Mesendoderm (in vitro differentiated cells): ENCODE data around the gene TTF1.

ENCODE experiments used
- DNase-seq: peaks from one replicate; pipeline ENCODE4 v3.0.0; 2013
- H2AK5ac ChIP-seq: 2 replicates; pipeline ENCODE4 v1.6.1; 2013; ENCODE audit warnings: low read length, inconsistent platforms
- H2BK120ac ChIP-seq: 2 replicates; pipeline ENCODE4 v1.6.1; 2013; ENCODE audit warnings: low read depth, mild to moderate bottlenecking, low read length, moderate library complexity, mixed read lengths
- H2BK15ac ChIP-seq: replicated peaks from 2 replicates; pipeline ENCODE4 v1.6.1; 2013; ENCODE audit warnings: low read depth, mild to moderate bottlenecking, moderate library complexity
- H2BK5ac ChIP-seq: 2 replicates; pipeline ENCODE4 v1.6.1; 2013; ENCODE audit warnings: low read length, inconsistent platforms
- H3K18ac ChIP-seq: 2 replicates; pipeline ENCODE4 v1.6.1; 2013; ENCODE audit warnings: mild to moderate bottlenecking, low read length, mixed read lengths
- H3K23ac ChIP-seq: one replicate; pipeline ENCODE4 v1.6.1; 2013; ENCODE audit warnings: low read length
- H3K27ac ChIP-seq: 2 replicates; pipeline ENCODE4 v1.5.1; 2013; ENCODE audit warnings: low read depth, mild to moderate bottlenecking, inconsistent platforms, low read length, moderate library complexity
- H3K27me3 ChIP-seq: 2 replicates; pipeline ENCODE4 v1.6.1; 2013; ENCODE audit warnings: low read length, control low read depth, mild to moderate bottlenecking, inconsistent platforms; ENCODE audit not compliant: insufficient read depth, poor library complexity
- H3K36me3 ChIP-seq: 2 replicates; pipeline ENCODE4 v1.6.1; 2013; ENCODE audit warnings: low read length, inconsistent platforms; ENCODE audit not compliant: control insufficient read depth, insufficient read depth
- H3K4ac ChIP-seq: one replicate; pipeline ENCODE4 v1.6.1; 2013; ENCODE audit warnings: low read depth, mild to moderate bottlenecking, low read length, moderate library complexity
- H3K4me1 ChIP-seq: 2 replicates; pipeline ENCODE4 v1.6.1; 2013; ENCODE audit warnings: low read depth, low read length, inconsistent platforms; ENCODE audit not compliant: control insufficient read depth
- H3K4me2 ChIP-seq: 2 replicates; pipeline ENCODE4 v1.6.1; 2013; ENCODE audit warnings: low read length
- H3K4me3 ChIP-seq: 2 replicates; pipeline ENCODE4 v1.5.1; 2013; ENCODE audit warnings: mild to moderate bottlenecking, low read length
- H3K56ac ChIP-seq: one replicate; pipeline ENCODE4 v1.6.1; 2013; ENCODE audit warnings: low read length
- H3K79me1 ChIP-seq: 2 replicates; pipeline ENCODE4 v1.6.1; 2013; ENCODE audit warnings: low read length, inconsistent platforms
- H3K79me2 ChIP-seq: 2 replicates; pipeline ENCODE4 v1.6.1; 2013; ENCODE audit warnings: mild to moderate bottlenecking, low read length; ENCODE audit not compliant: control insufficient read depth, insufficient read depth
- H3K9ac ChIP-seq: 2 replicates; pipeline ENCODE4 v1.6.1; 2013; ENCODE audit warnings: low read length, inconsistent platforms
- H4K5ac ChIP-seq: one replicate; pipeline ENCODE4 v1.6.1; 2013; ENCODE audit warnings: low read length
- H4K8ac ChIP-seq: one replicate; pipeline ENCODE4 v1.6.1; 2013; ENCODE audit warnings: low read depth, mild to moderate bottlenecking, control low read depth, low read length, moderate library complexity
- WGBS: extraction: QIAGEN DNeasy Blood & Tissue Kit; methylation state at CpG from one replicate; pipeline ENCODE4 v1.1.7; 2013; ENCODE audit warnings: low lambda C conversion rate, missing lambda C conversion rate; ENCODE audit not compliant: insufficient coverage; ENCODE audit errors: extremely low coverage; 5-methylcytosine and 5-hydroxymethylcytosine counted together

TTF1 gene

GRCh38 chr9:132418726-132419363, 12.2 kb upstream of the TTF1 start:
- Histone ChIP-seq H3K27ac (no peak overlapping the region), H3K9ac (no peak overlapping the region), H3K27me3 (peaks cover 3% of the 10 kb centered on the region), H3K4me1 (no peaks in the 10 kb centered on the region), H2BK5ac (no peak overlapping the region), H2BK120ac (no peak overlapping the region), H2BK15ac (no peak overlapping the region), H3K79me2 (no peaks in the 10 kb centered on the region), H3K36me3 (no peaks in the 10 kb centered on the region), H3K4me3 (no peak overlapping the region), H3K79me1 (no peaks in the 10 kb centered on the region), H3K4ac (no peak overlapping the region), H3K56ac (no peak overlapping the region), H4K8ac (no peak overlapping the region), H2AK5ac (no peak overlapping the region), H3K4me2 (no peak overlapping the region), H3K18ac (no peak overlapping the region), H3K23ac (no peak overlapping the region), H4K5ac (no peak overlapping the region)
- no peak for DNase-seq
- WGBS, result no CpG with 5 or more reads among the region's 5 CpGs

- Histone ChIP-seq H3K4me1 (no peaks in the 10 kb centered on the region), H3K79me2 (no peaks in the 10 kb centered on the region), H3K4me3 (no peak overlapping the region), H4K5ac (no peak overlapping the region), H3K4me2 (no peak overlapping the region), H3K4ac (no peak overlapping the region), H3K36me3 (no peaks in the 10 kb centered on the region), H3K18ac (no peak overlapping the region), H3K27ac (no peak overlapping the region), H3K56ac (no peak overlapping the region), H2BK120ac (no peak overlapping the region), H2BK5ac (no peak overlapping the region), H4K8ac (no peak overlapping the region), H3K9ac (no peak overlapping the region), H3K27me3 (no peaks in the 10 kb centered on the region), H2AK5ac (no peak overlapping the region), H3K23ac (no peak overlapping the region), H3K79me1 (no peaks in the 10 kb centered on the region), H2BK15ac (no peak overlapping the region)
- WGBS, result no CpG with 5 or more reads among the region's 12 CpGs
- DNase-seq, result no peak
Measured at GRCh38 chr9:132415181-132415580, 8.5 kb upstream of the TTF1 start.

- Histone ChIP-seq H4K8ac (no peak overlapping the region), H3K18ac (no peak overlapping the region), H3K79me2 (no peaks in the 10 kb centered on the region), H2BK120ac (no peak overlapping the region), H3K4me3 (no peak overlapping the region), H3K27ac (no peak overlapping the region), H3K4me1 (no peaks in the 10 kb centered on the region), H3K4me2 (no peak overlapping the region), H2AK5ac (no peak overlapping the region), H3K27me3 (no peaks in the 10 kb centered on the region), H3K36me3 (no peaks in the 10 kb centered on the region), H3K23ac (no peak overlapping the region), H2BK5ac (no peak overlapping the region), H2BK15ac (no peak overlapping the region), H3K79me1 (no peaks in the 10 kb centered on the region), H4K5ac (no peak overlapping the region), H3K56ac (no peak overlapping the region), H3K9ac (no peak overlapping the region), H3K4ac (no peak overlapping the region)
- no peak for DNase-seq
- WGBS, result no CpG with 5 or more reads among the region's 7 CpGs
Measured at GRCh38 chr9:132414731-132415130, 8.1 kb upstream of the TTF1 start.

GRCh38 chr9:132413926-132414325, 7.3 kb upstream of the TTF1 start:
- Histone ChIP-seq H4K8ac (no peak overlapping the region), H2AK5ac (no peak overlapping the region), H2BK120ac (no peak overlapping the region), H3K56ac (no peak overlapping the region), H3K79me1 (no peaks in the 10 kb centered on the region), H3K27me3 (no peaks in the 10 kb centered on the region), H3K18ac (no peak overlapping the region), H3K9ac (no peak overlapping the region), H2BK15ac (no peak overlapping the region), H3K4me3 (no peak overlapping the region), H3K27ac (no peak overlapping the region), H2BK5ac (no peak overlapping the region), H4K5ac (no peak overlapping the region), H3K4me2 (no peak overlapping the region), H3K23ac (no peak overlapping the region), H3K36me3 (no peaks in the 10 kb centered on the region), H3K79me2 (no peaks in the 10 kb centered on the region), H3K4ac (no peak overlapping the region), H3K4me1 (no peaks in the 10 kb centered on the region)
- no CpG with 5 or more reads among the region's 5 CpGs for WGBS
- no peak for DNase-seq

GRCh38 chr9:132412089-132412488, 5.4 kb upstream of the TTF1 start:
- Histone ChIP-seq H3K9ac (no peak overlapping the region), H3K4me1 (peaks cover 5% of the 10 kb centered on the region), H2BK15ac (no peak overlapping the region), H3K56ac (no peak overlapping the region), H3K4me3 (no peak overlapping the region), H3K18ac (no peak overlapping the region), H3K27ac (no peak overlapping the region), H4K8ac (no peak overlapping the region), H3K36me3 (no peaks in the 10 kb centered on the region), H3K4ac (no peak overlapping the region), H3K79me2 (no peaks in the 10 kb centered on the region), H3K23ac (no peak overlapping the region), H4K5ac (no peak overlapping the region), H3K4me2 (no peak overlapping the region), H2BK120ac (no peak overlapping the region), H2BK5ac (no peak overlapping the region), H3K27me3 (no peaks in the 10 kb centered on the region), H2AK5ac (no peak overlapping the region), H3K79me1 (no peaks in the 10 kb centered on the region)
- peak; percentile 69 for DNase-seq
- WGBS, result no CpG with 5 or more reads among the region's 8 CpGs

GRCh38 chr9:132411091-132411508, 4.5 kb upstream of the TTF1 start:
- Histone ChIP-seq H3K79me2 (peaks cover under 1% of the 10 kb centered on the region), H3K36me3 (no peaks in the 10 kb centered on the region), H3K23ac (no peak overlapping the region), H4K8ac (no peak overlapping the region), H3K79me1 (no peaks in the 10 kb centered on the region), H3K56ac (no peak overlapping the region), H3K4me2 (peak overlapping the region; percentile 73), H4K5ac (no peak overlapping the region), H2BK15ac (no peak overlapping the region), H2AK5ac (no peak overlapping the region), H2BK120ac (no peak overlapping the region), H3K18ac (no peak overlapping the region), H2BK5ac (no peak overlapping the region), H3K27ac (no peak overlapping the region), H3K4me3 (no peak overlapping the region), H3K9ac (no peak overlapping the region), H3K4ac (no peak overlapping the region), H3K27me3 (no peaks in the 10 kb centered on the region), H3K4me1 (peaks cover 8% of the 10 kb centered on the region)
- peak; percentile 88 for DNase-seq
- no CpG with 5 or more reads among the region's 20 CpGs for WGBS
